H9 (cell line): ENCODE results near the gene SPDYE4. TPM values are rescaled to one million over a fixed set of nuclear protein-coding genes. Genes with fewer than 3 reads are reported as not detected.

ENCODE experiments used
- DNase-seq: peaks from one replicate; pipeline ENCODE4 v3.0.0-alpha.2; 2017
- H2AFZ ChIP-seq: one replicate; pipeline ENCODE4 v1.6.1; 2013; ENCODE audit warnings: mild to moderate bottlenecking, low read length, control low read depth, moderate library complexity
- H2AK5ac ChIP-seq: 2 replicates; pipeline ENCODE4 v1.6.1; 2013; ENCODE audit warnings: low read length, control low read depth, mixed read lengths; ENCODE audit not compliant: insufficient read length
- H2BK120ac ChIP-seq: one replicate; pipeline ENCODE4 v1.6.1; 2013; ENCODE audit warnings: low read depth, mild to moderate bottlenecking, low read length, control low read depth, inconsistent platforms; ENCODE audit not compliant: poor library complexity, severe bottlenecking
- H2BK12ac ChIP-seq: 2 replicates; pipeline ENCODE4 v1.6.1; 2013; ENCODE audit warnings: low read length, control low read depth, mixed read lengths, low read depth; ENCODE audit not compliant: insufficient read length
- H2BK15ac ChIP-seq: 2 replicates; pipeline ENCODE4 v1.6.1; 2013; ENCODE audit warnings: low read depth, low read length, control low read depth
- H2BK20ac ChIP-seq: one replicate; pipeline ENCODE4 v1.6.1; 2013; ENCODE audit warnings: low read depth, mild to moderate bottlenecking, low read length, control low read depth, inconsistent platforms; ENCODE audit not compliant: poor library complexity, severe bottlenecking
- H2BK5ac ChIP-seq: 2 replicates; pipeline ENCODE4 v1.6.1; 2013; ENCODE audit warnings: low read length, control low read depth, mixed read lengths; ENCODE audit not compliant: insufficient read length
- H3K14ac ChIP-seq: 2 replicates; pipeline ENCODE4 v1.6.1; 2013; ENCODE audit warnings: low read length, control low read depth; ENCODE audit not compliant: insufficient read depth
- H3K18ac ChIP-seq: 2 replicates; pipeline ENCODE4 v1.6.1; 2013; ENCODE audit warnings: low read depth, mild to moderate bottlenecking, mixed read lengths, low read length, control low read depth; ENCODE audit not compliant: insufficient read length
- H3K23ac ChIP-seq: 2 replicates; pipeline ENCODE4 v1.6.1; 2013; ENCODE audit warnings: low read length, control low read depth, mixed read lengths, low read depth; ENCODE audit not compliant: insufficient read length
- H3K23me2 ChIP-seq: 2 replicates; pipeline ENCODE4 v1.6.1; 2013; ENCODE audit warnings: low read depth, mild to moderate bottlenecking, mixed read lengths, low read length, control low read depth; ENCODE audit not compliant: insufficient read length, poor library complexity, severe bottlenecking
- H3K27ac ChIP-seq: 2 replicates; pipeline ENCODE4 v1.5.1; 2013; ENCODE audit warnings: low read length, control low read depth, mixed read lengths, low read depth; ENCODE audit not compliant: insufficient read length
- H3K27me3 ChIP-seq: 2 replicates; pipeline ENCODE4 v1.6.1; 2013; ENCODE audit warnings: low read length, control low read depth, inconsistent platforms; ENCODE audit not compliant: insufficient read depth
- H3K4ac ChIP-seq: 2 replicates; pipeline ENCODE4 v1.6.1; 2013; ENCODE audit warnings: low read depth, mild to moderate bottlenecking, control low read depth, inconsistent platforms, low read length, moderate library complexity
- H3K4me1 ChIP-seq: 2 replicates; pipeline ENCODE4 v1.6.1; 2013; ENCODE audit warnings: low read length, control low read depth, inconsistent platforms; ENCODE audit not compliant: insufficient read depth
- H3K4me2 ChIP-seq: 2 replicates; pipeline ENCODE4 v1.6.1; 2013; ENCODE audit warnings: low read length, control low read depth, mixed read lengths; ENCODE audit not compliant: insufficient read length, insufficient read depth
- H3K56ac ChIP-seq: 2 replicates; pipeline ENCODE4 v1.6.1; 2013; ENCODE audit warnings: low read depth, mild to moderate bottlenecking, mixed read lengths, low read length, control low read depth; ENCODE audit not compliant: insufficient read length
- H3K79me1 ChIP-seq: 2 replicates; pipeline ENCODE4 v1.6.1; 2013; ENCODE audit warnings: low read depth, mild to moderate bottlenecking, moderate library complexity, low read length, control low read depth, inconsistent platforms; ENCODE audit not compliant: insufficient read depth, poor library complexity, severe bottlenecking
- H3K79me2 ChIP-seq: 2 replicates; pipeline ENCODE4 v1.6.1; 2013; ENCODE audit warnings: low read length, control low read depth, inconsistent platforms; ENCODE audit not compliant: insufficient read depth
- H3K9ac ChIP-seq: 2 replicates; pipeline ENCODE4 v1.6.1; 2013; ENCODE audit warnings: low read length, control low read depth, mixed read lengths; ENCODE audit not compliant: insufficient read length; ENCODE audit errors: extremely low read depth
- H3K9me3 ChIP-seq: one replicate; pipeline ENCODE4 v1.6.1; 2013; ENCODE audit warnings: low read depth, low read length, inconsistent platforms; ENCODE audit not compliant: control insufficient read depth
- H3T11ph ChIP-seq: one replicate; pipeline ENCODE4 v1.6.1; 2013; ENCODE audit warnings: mild to moderate bottlenecking, low read length, control low read depth, inconsistent platforms
- H4K20me1 ChIP-seq: one replicate; pipeline ENCODE4 v1.6.1; 2013; ENCODE audit not compliant: control insufficient read depth, insufficient read length, insufficient read depth
- H4K5ac ChIP-seq: 2 replicates; pipeline ENCODE4 v1.6.1; 2013; ENCODE audit warnings: low read depth, mild to moderate bottlenecking, mixed read lengths, low read length, control low read depth; ENCODE audit not compliant: insufficient read length
- H4K8ac ChIP-seq: replicated peaks from 2 replicates; pipeline ENCODE4 v1.6.1; 2013; ENCODE audit warnings: low read length, control low read depth, mixed read lengths, low read depth; ENCODE audit not compliant: insufficient read length
- H4K91ac ChIP-seq: 2 replicates; pipeline ENCODE4 v1.6.1; 2013; ENCODE audit warnings: low read depth, mild to moderate bottlenecking, moderate library complexity, mixed read lengths, low read length, control low read depth; ENCODE audit not compliant: insufficient read length
- H3K27ac Mint-ChIP-seq, 3 experiments: 2 replicates in 2 of 3; 3 replicates in 1 of 3; pipeline ENCODE4 v1.8.0; 2020 to 2021; ENCODE audit warnings: mixed read lengths in 3 of 3, mild to moderate bottlenecking in 1 of 3, moderate library complexity in 1 of 3
- H3K27me3 Mint-ChIP-seq: 2 replicates; pipeline ENCODE4 v1.8.0; 2021; ENCODE audit warnings: low read depth, mild to moderate bottlenecking, moderate library complexity, mixed read lengths
- H3K36me3 Mint-ChIP-seq, 3 experiments: 2 replicates in 2 of 3; 3 replicates in 1 of 3; pipeline ENCODE4 v1.8.0; 2020 to 2021; ENCODE audit warnings: low read depth in 3 of 3, mixed read lengths in 3 of 3; ENCODE audit not compliant: insufficient read depth in 1 of 3
- H3K4me1 Mint-ChIP-seq, 2 experiments: 2 replicates each; pipeline ENCODE4 v1.8.0; 2020; ENCODE audit warnings: mixed read lengths in 2 of 2
- H3K4me3 Mint-ChIP-seq, 2 experiments: 2 replicates in 1 of 2; 3 replicates in 1 of 2; pipeline ENCODE4 v1.8.0; 2020 to 2021; ENCODE audit warnings: mild to moderate bottlenecking in 2 of 2, mixed read lengths in 2 of 2, moderate library complexity in 1 of 2
- H3K9me3 Mint-ChIP-seq, 2 experiments: 2 replicates in 1 of 2; 3 replicates in 1 of 2; pipeline ENCODE4 v1.8.0; 2020; ENCODE audit warnings: mild to moderate bottlenecking in 2 of 2, mixed read lengths in 2 of 2, moderate library complexity in 1 of 2
- CTCF ChIP-seq: fragments of 200-600 bp; sonication (generic); conservative IDR thresholded peaks from 3 replicates; pipeline ENCODE4 v1.8.0; 2021; ENCODE audit warnings: antibody characterized with exemption, mild to moderate bottlenecking
- total RNA-seq: library from RNA; stranded (reverse); gene quantifications from 2 replicates; pipeline ENCODE4 v1.2.1, GENCODE V29; 2021

The SPDYE4 gene
- total RNA-seq, 1 experiment from 2014 or later = not detected

- Mint-ChIP-seq H3K27me3 (peaks cover 2% of the 10 kb centered on the region), H3K4me3 (no peak overlapping the region), H3K9me3 (no peaks in the 10 kb centered on the region; a peak in 2 of 5 replicates), H3K27ac (no peak overlapping the region), H3K4me1 (0 out of 4 replicates have a peak, but pooled peaks cover 0 to 2% of the 10 kb centered on the region in 2 experiments), H3K36me3 (no peaks in the 10 kb centered on the region; a peak in 1 of 7 replicates)
- Histone ChIP-seq H3K9ac (no peak overlapping the region), H3K14ac (no peak overlapping the region), H3K27ac (no peak overlapping the region), H3K23ac (no peak overlapping the region), H3K79me1 (no peaks in the 10 kb centered on the region), H3K4me1 (no peaks in the 10 kb centered on the region), H3K23me2 (no peaks in the 10 kb centered on the region), H2BK15ac (no peak overlapping the region), H3K27me3 (no peaks in the 10 kb centered on the region), H2BK20ac (no peak overlapping the region), H2BK120ac (no peak overlapping the region), H4K5ac (no peak overlapping the region), H2AK5ac (no peak overlapping the region), H3T11ph (no peak overlapping the region), H4K91ac (no peak overlapping the region), H3K79me2 (no peaks in the 10 kb centered on the region), H3K4me2 (no peak overlapping the region), H2BK12ac (no peak overlapping the region), H3K18ac (no peak overlapping the region), H4K20me1 (no peaks in the 10 kb centered on the region), H3K4ac (no peak overlapping the region), H4K8ac (no peak overlapping the region), H3K56ac (no peak overlapping the region), H2AFZ (no peak overlapping the region), H2BK5ac (no peak overlapping the region), H3K9me3 (no peaks in the 10 kb centered on the region)
- TF ChIP-seq CTCF = no peak
- no peak for DNase-seq
These were observed 45.6 kb downstream of the SPDYE4 start for GRCh38 chr17:8712698-8713097.
